ENCODE data around the gene MYBBP1A. TPM values are rescaled to one million over a fixed set of nuclear protein-coding genes. Genes with fewer than 3 reads are reported as not detected.

MYBBP1A gene
- total RNA-seq, 1 donor from 2014 or later, result 92.0 TPM

GRCh38 chr17:4504188-4504587, 51.0 kb downstream of the MYBBP1A start:
- Histone ChIP-seq H3K27me3 (ENCODE audit: control insufficient read depth, insufficient read depth, low read length) (no peaks in the 10 kb centered on the region), H3K36me3 (ENCODE audit: control insufficient read depth, insufficient read depth, low read length) (peaks cover 1% of the 10 kb centered on the region), H3K4me3 (ENCODE audit: low read depth, low read length) (no peak overlapping the region)
- TF ChIP-seq CTCF (IDR thresholded peaks at IDR 0.05; ENCODE audit: insufficient read depth, low read length, poor library complexity, severe bottlenecking), result no peak
- DNase-seq (ENCODE audit: low read depth), result no peak

DNA sequence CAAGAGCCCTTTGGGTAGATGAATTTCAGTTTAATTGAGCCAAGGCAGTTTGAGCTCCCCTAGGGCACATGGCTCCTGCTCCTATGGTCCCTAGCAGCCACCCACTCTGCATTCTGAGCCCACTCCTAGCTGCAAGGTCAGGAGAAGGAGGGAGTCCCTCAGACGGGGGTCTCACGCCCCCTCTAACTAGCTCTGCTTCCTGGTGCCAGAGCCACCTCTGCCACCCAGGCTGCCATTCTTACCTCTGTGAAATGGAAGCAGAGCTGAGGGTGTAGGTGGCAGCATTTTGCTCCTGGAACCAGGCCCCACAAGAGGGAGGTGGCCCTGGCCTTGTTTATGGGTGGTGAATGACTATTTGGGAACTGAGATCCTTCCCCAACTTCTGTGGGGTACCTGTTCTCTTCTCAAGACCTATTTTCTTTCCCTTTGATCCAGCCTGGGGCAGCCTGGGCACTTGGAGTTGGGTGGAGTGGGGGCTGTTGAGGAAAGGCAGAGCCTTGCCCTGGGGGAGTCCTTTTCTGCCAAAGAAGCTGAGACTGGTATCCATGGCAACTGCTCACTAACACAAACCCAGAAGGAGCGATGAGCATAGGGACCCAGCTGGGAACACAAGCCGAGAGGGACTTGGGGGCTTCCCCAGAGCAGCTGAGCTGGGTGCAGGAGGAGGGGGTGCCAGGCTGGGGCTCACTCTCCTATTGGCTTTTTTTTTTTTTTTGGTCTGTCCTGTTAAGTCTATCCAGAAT, 51.7 kb downstream of the MYBBP1A start:
- no peak overlapping the region for H3K4me3 ChIP-seq (ENCODE audit: low read depth, low read length)
- H3K27me3 ChIP-seq (ENCODE audit: control insufficient read depth, insufficient read depth, low read length), result no peaks in the 10 kb centered on the region
- H3K36me3 ChIP-seq (ENCODE audit: control insufficient read depth, insufficient read depth, low read length), result peaks cover 1% of the 10 kb centered on the region
- no peak for TF ChIP-seq CTCF (IDR thresholded peaks at IDR 0.05; ENCODE audit: insufficient read depth, low read length, poor library complexity, severe bottlenecking)
- no peak for DNase-seq (ENCODE audit: low read depth)

GRCh38 chr17:4502466-4503154, 52.6 kb downstream of the MYBBP1A start:
- Histone ChIP-seq H3K36me3 (ENCODE audit: control insufficient read depth, insufficient read depth, low read length) (peaks cover 1% of the 10 kb centered on the region), H3K4me3 (ENCODE audit: low read depth, low read length) (no peak overlapping the region), H3K27me3 (ENCODE audit: control insufficient read depth, insufficient read depth, low read length) (no peaks in the 10 kb centered on the region)
- no peak for DNase-seq (ENCODE audit: low read depth)
- no peak for TF ChIP-seq CTCF (IDR thresholded peaks at IDR 0.05; ENCODE audit: insufficient read depth, low read length, poor library complexity, severe bottlenecking)

- TF ChIP-seq CTCF (IDR thresholded peaks at IDR 0.05; ENCODE audit: insufficient read depth, low read length, poor library complexity, severe bottlenecking), result peak; percentile 24
- H3K27me3 ChIP-seq (ENCODE audit: control insufficient read depth, insufficient read depth, low read length), result no peaks in the 10 kb centered on the region
- no peak for DNase-seq (ENCODE audit: low read depth)
- H3K4me3 ChIP-seq (ENCODE audit: low read depth, low read length), result peak overlapping the region; percentile 96
- peaks cover 1% of the 10 kb centered on the region for H3K36me3 ChIP-seq (ENCODE audit: control insufficient read depth, insufficient read depth, low read length)
These were observed 53.8 kb downstream of the MYBBP1A start for GRCh38 chr17:4501295-4501949.

DNA sequence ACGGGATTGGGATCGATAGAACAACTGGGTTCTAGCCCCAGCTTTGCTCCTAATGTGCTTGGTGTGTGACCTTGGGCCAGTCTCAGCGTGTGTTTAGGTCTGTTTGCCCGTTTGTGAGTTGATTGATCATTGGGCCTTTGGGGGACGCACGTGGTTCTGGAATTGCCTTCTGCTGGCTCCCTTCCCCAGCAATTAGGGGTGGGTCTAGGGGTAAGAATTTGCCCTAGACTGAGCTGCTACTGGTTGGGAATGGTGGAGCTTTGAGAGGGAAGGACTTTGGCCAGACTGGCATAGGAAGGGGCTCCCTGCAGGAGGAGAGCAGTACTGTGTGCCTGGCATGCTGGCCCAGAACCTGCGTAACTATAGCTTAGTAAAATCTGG, 55.0 kb downstream of the MYBBP1A start:
- no peak for DNase-seq (ENCODE audit: low read depth)
- Histone ChIP-seq H3K4me3 (ENCODE audit: low read depth, low read length) (peak overlapping the region; percentile 96), H3K27me3 (ENCODE audit: control insufficient read depth, insufficient read depth, low read length) (no peaks in the 10 kb centered on the region), H3K36me3 (ENCODE audit: control insufficient read depth, insufficient read depth, low read length) (no peaks in the 10 kb centered on the region)
- TF ChIP-seq CTCF (IDR thresholded peaks at IDR 0.05; ENCODE audit: insufficient read depth, low read length, poor library complexity, severe bottlenecking), result peak; percentile 25
